OCI-LY3 (cell line): ENCODE data around the gene ADAMTS2.

Experiments
- H2AFZ ChIP-seq: fragments of 200-600, 300-600 bp; shearing (Covaris generic); 2 replicates; pipeline ENCODE4 v1.6.0; 2014; ENCODE audit warnings: antibody characterized with exemption, low read depth, low read length
- H3K27ac ChIP-seq: fragments of 200-600, 300-600 bp; sonication (generic); 2 replicates; pipeline ENCODE4 v1.5.1; 2014; ENCODE audit warnings: mild to moderate bottlenecking, low read length, moderate library complexity, mixed read lengths
- H3K27me3 ChIP-seq: fragments of 200-600, 300-600 bp; sonication (generic); 2 replicates; pipeline ENCODE4 v1.6.1; 2014; ENCODE audit warnings: low read depth, low read length, mixed read lengths
- H3K36me3 ChIP-seq: fragments of 200-600, 300-600 bp; sonication (generic); replicated peaks from 2 replicates; pipeline ENCODE3; 2014; ENCODE audit warnings: low read depth, low read length, mixed read lengths
- H3K4me1 ChIP-seq: fragments of 300-600, 200-600 bp; sonication (generic); 2 replicates; pipeline ENCODE4 v1.6.1; 2014; ENCODE audit warnings: low read length, mixed read lengths
- H3K4me2 ChIP-seq: fragments of 200-600, 300-600 bp; sonication (generic); 2 replicates; pipeline ENCODE4 v1.6.1; 2014; ENCODE audit warnings: low read length, mixed read lengths
- H3K4me3 ChIP-seq: fragments of 300-600, 200-600 bp; sonication (generic); 2 replicates; pipeline ENCODE4 v1.5.1; 2014; ENCODE audit warnings: antibody characterized with exemption, mild to moderate bottlenecking, low read length, moderate library complexity
- H3K79me2 ChIP-seq: fragments of 300-600, 200-600 bp; shearing (Covaris generic); 2 replicates; pipeline ENCODE4 v1.6.1; 2014; ENCODE audit warnings: mild to moderate bottlenecking, low read length, mixed read lengths
- H3K9ac ChIP-seq: fragments of 300-600, 200-600 bp; shearing (Covaris generic); 2 replicates; pipeline ENCODE4 v1.6.0; 2014; ENCODE audit warnings: mild to moderate bottlenecking, low read length, moderate library complexity
- H3K9me3 ChIP-seq: fragments of 200-600, 300-600 bp; shearing (Covaris generic); 2 replicates; pipeline ENCODE4 v1.6.1; 2014; ENCODE audit warnings: low read length, mixed read lengths; ENCODE audit not compliant: insufficient read depth
- H4K20me1 ChIP-seq: fragments of 200-600, 300-600 bp; sonication (generic); 2 replicates; pipeline ENCODE4 v1.6.1; 2016; ENCODE audit warnings: low read length, mixed read lengths; ENCODE audit not compliant: insufficient read depth
- CTCF ChIP-seq: fragments of 200-600, 300-600 bp; sonication (generic); IDR thresholded peaks from 2 replicates; pipeline ENCODE4 v1.5.1; 2014; ENCODE audit warnings: antibody characterized with exemption, low read length, low read depth
- EZH2phosphoT487 ChIP-seq: fragments of 200-600 bp; shearing (Covaris generic); IDR thresholded peaks from 2 replicates; pipeline ENCODE4 v1.6.1; 2018; ENCODE audit warnings: antibody characterized with exemption, mixed run types, low read depth

The ADAMTS2 gene

GRCh38 chr5:179113945-179114641, 231.2 kb downstream of the ADAMTS2 start:
- Histone ChIP-seq H3K79me2 (no peaks in the 10 kb centered on the region), H3K36me3 (no peaks in the 10 kb centered on the region), H3K27me3 (no peaks in the 10 kb centered on the region), H4K20me1 (no peaks in the 10 kb centered on the region), H3K4me1 (no peaks in the 10 kb centered on the region), H3K9ac (no peak overlapping the region), H3K4me3 (no peak overlapping the region), H3K9me3 (no peaks in the 10 kb centered on the region), H3K4me2 (no peak overlapping the region), H2AFZ (no peak overlapping the region), H3K27ac (no peak overlapping the region)
- no peak for TF ChIP-seq CTCF
- TF ChIP-seq EZH2phosphoT487: no peak

GRCh38 chr5:179113143-179113530, 232.1 kb downstream of the ADAMTS2 start:
- no peak overlapping the region for H3K9ac ChIP-seq
- no peaks in the 10 kb centered on the region for H3K79me2 ChIP-seq
- no peaks in the 10 kb centered on the region for H4K20me1 ChIP-seq
- no peak overlapping the region for H2AFZ ChIP-seq
- TF ChIP-seq CTCF (no peak), EZH2phosphoT487 (no peak)
- H3K9me3 ChIP-seq: no peaks in the 10 kb centered on the region
- H3K4me3 ChIP-seq: no peak overlapping the region
- H3K36me3 ChIP-seq: no peaks in the 10 kb centered on the region
- no peak overlapping the region for H3K27ac ChIP-seq
- H3K4me1 ChIP-seq: no peaks in the 10 kb centered on the region
- H3K4me2 ChIP-seq: no peak overlapping the region
- no peaks in the 10 kb centered on the region for H3K27me3 ChIP-seq

GRCh38 chr5:179112469-179113142, 232.7 kb downstream of the ADAMTS2 start:
- Histone ChIP-seq H3K79me2 (no peaks in the 10 kb centered on the region), H3K4me1 (no peaks in the 10 kb centered on the region), H3K9me3 (0 out of 2 replicates have a peak, but pooled peaks cover 2% of the 10 kb centered on the region), H3K4me2 (no peak overlapping the region), H2AFZ (no peak overlapping the region), H3K9ac (no peak overlapping the region), H3K36me3 (no peaks in the 10 kb centered on the region), H3K4me3 (no peak overlapping the region), H3K27me3 (no peaks in the 10 kb centered on the region), H3K27ac (no peak overlapping the region), H4K20me1 (no peaks in the 10 kb centered on the region)
- TF ChIP-seq EZH2phosphoT487 (no peak), CTCF (no peak)

- TF ChIP-seq CTCF (no peak), EZH2phosphoT487 (no peak)
- H4K20me1 ChIP-seq: no peaks in the 10 kb centered on the region
- no peaks in the 10 kb centered on the region for H3K27me3 ChIP-seq
- no peaks in the 10 kb centered on the region for H3K79me2 ChIP-seq
- no peak overlapping the region for H3K4me3 ChIP-seq
- H3K9me3 ChIP-seq: 0 out of 2 replicates have a peak, but pooled peaks cover 3% of the 10 kb centered on the region
- no peaks in the 10 kb centered on the region for H3K36me3 ChIP-seq
- no peak overlapping the region for H3K27ac ChIP-seq
- H3K4me1 ChIP-seq: no peaks in the 10 kb centered on the region
- H3K9ac ChIP-seq: no peak overlapping the region
- no peak overlapping the region for H3K4me2 ChIP-seq
- H2AFZ ChIP-seq: no peak overlapping the region
These were observed 233.7 kb downstream of the ADAMTS2 start for GRCh38 chr5:179111267-179112207.
